CD4-positive, alpha-beta T cell treated with Interferon gamma for 1 hour (primary cell): ENCODE results near the gene OLFM3.

Experiments
- DNase-seq: peaks from one replicate; pipeline ENCODE4 v3.0.0-alpha.2; 2020

Gene OLFM3

GRCh38 chr1:101843160-101843559, 153.6 kb downstream of the OLFM3 start:
- no peak for DNase-seq

- no peak for DNase-seq
Observed at GRCh38 chr1:101841824-101842223, 154.9 kb downstream of the OLFM3 start.

- no peak for DNase-seq
Observed at GRCh38 chr1:101835988-101836387, 160.7 kb downstream of the OLFM3 start.

- DNase-seq = no peak
Observed at GRCh38 chr1:101833312-101833711, 163.4 kb downstream of the OLFM3 start.

GRCh38 chr1:101826416-101826815, 170.3 kb downstream of the OLFM3 start:
- DNase-seq = no peak

GRCh38 chr1:101820071-101820470, 176.7 kb downstream of the OLFM3 start:
- DNase-seq = no peak

- DNase-seq = no peak
Observed at GRCh38 chr1:101816262-101816661, 180.5 kb downstream of the OLFM3 start.

- DNase-seq = no peak
Observed at GRCh38 chr1:101798417-101798816, 198.3 kb downstream of the OLFM3 start.

GRCh38 chr1:101797722-101798121, 199.0 kb downstream of the OLFM3 start:
- no peak for DNase-seq

GRCh38 chr1:101781201-101781831, 215.4 kb downstream of the OLFM3 start:
- DNase-seq = no peak

- DNase-seq = no peak
Observed at GRCh38 chr1:101769520-101769919, 227.2 kb downstream of the OLFM3 start.

- DNase-seq = no peak
Observed at GRCh38 chr1:101757985-101758384, 238.7 kb downstream of the OLFM3 start.

- DNase-seq = no peak
Observed at GRCh38 chr1:101756411-101756810, 240.3 kb downstream of the OLFM3 start.
